Stimulated activated naive CD8-positive, alpha-beta T cell treated with anti-CD3 and anti-CD28 coated beads, Interleukin-15, Interleukin-2, amounts not matched to agents 100 U/mL and 50 U/mL, for 24 hours (primary cell): ENCODE data around the gene C9orf43.
"Not testable (repeated sequence)": the region's sequence is repeated elsewhere in the genome, so short reads cannot be mapped to it uniquely, and the experiment has no call there.

Experiments used
- ATAC-seq: fragments of 150-1000 bp; cut with Tn5 transposase; one replicate; pipeline ENCODE4 v1.10.0; 2021
- DNase-seq: peaks from one replicate; pipeline ENCODE4 v3.0.0; 2021

The C9orf43 gene

GRCh38 chr9:113381441-113381840 lies 29.1 kb upstream of the C9orf43 start:
- DNase-seq, ATAC-seq: not testable (repeated sequence)

DNA sequence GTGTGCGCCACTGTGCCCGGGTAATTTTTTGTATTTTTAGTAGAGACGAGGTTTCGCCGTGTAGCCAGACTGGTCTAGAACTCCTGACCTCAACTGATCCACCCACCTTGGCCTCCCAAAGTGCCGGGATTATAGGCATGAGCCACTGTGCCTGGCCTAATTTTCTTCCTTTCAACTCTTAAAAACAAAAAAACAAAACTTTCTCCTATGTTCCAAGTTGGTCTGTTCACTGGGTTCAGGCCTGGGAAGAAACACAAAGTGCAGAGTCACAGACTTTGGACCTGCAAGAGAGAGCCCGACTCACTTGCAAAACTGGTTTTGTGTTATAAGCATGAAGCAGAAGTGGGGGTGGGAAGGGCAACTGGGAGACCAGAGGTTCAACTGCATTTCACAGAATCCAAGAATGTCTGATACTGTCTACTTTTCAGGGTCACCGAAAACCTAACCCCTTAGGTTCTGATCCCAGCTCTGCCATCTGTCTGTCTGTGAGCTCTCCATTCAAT lies 28.6 kb upstream of the C9orf43 start:
- ATAC-seq (no peak), DNase-seq (no peak)

DNA sequence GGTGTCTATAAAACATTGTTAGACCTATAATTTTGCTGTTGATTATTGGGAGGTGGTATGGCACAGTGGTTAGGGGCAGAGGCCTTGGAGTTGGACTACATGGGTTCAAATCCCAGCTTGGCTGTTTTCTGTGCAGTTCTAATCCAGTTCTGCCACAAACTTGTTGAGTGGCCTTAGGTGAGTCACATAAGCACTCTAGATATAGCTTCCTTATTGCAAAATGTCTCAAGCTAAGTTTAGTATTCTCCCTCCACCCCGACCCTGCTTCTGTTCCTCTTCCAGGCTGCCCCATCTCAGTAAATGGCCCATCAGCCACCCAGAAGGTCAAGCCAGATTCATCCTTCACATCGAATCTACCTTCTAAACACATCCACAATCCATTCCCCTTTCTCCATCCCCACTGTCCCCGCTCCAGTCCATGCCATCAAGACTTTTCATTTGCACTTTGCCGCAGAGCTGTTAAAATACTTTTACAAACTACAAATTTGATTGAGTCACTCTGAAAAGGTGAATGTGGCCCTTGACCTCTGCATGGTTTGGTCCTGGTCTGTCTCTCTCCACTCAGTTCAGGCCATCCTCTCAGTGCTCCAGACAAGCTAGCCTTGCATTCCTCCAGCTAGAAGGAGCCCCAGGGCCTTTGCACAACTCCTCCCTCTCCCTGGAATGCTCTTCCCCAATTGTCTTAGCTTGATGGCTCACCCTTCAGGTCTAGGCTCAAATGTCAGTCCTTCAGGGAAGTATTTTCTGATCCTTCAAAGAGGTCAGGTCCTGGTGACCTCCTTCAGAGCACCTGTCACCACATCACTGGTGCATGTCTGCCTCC lies 23.8 kb upstream of the C9orf43 start:
- ATAC-seq = no peak

GRCh38 chr9:113387560-113388230 lies 22.9 kb upstream of the C9orf43 start:
- ATAC-seq = no peak
- DNase-seq = no peak

More for the DNA sequence above, 23.8 kb upstream of the C9orf43 start:
- no peak for DNase-seq

DNA sequence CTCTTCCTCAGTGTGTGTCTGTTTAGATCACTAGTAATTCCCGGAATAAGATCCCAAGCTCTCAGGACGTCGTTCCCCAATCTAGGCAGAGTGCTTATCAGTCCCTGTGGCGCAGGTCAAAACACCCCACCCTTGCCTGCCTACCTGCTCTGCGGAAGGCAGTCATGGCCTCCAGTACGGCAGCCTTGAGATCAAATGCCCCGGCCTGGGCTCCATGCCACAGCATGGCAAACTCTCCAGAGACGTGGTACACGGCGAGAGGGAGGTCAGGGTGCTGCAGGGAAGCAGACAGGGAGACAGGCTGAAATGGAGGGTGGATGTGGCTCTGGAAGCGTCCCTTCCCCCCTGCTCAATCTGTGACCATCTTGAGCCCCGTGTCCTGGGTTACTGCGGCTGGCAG lies 21.7 kb upstream of the C9orf43 start:
- DNase-seq (no peak), ATAC-seq (no peak)

DNA sequence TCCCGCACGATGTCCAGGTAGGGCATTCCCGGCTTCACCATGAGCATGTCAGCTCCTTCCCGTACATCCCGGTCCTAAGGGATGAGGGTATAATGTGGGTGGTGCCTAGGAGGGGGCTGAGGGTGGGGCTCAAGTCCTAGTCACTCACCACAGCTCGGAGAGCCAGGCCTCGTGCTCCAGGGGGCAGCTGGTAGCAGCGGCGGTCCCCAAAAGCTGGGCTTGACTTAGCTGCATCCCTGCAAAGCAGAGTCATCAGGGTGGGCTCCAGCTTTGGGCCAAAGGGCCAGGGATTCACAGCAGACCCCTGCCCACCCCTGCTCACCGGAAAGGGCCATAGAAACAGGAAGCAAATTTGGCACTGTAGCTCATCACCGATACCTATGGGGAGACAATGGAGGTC lies 21.1 kb upstream of the C9orf43 start:
- DNase-seq (no peak), ATAC-seq (no peak)

GRCh38 chr9:113390192-113390960 lies 20.2 kb upstream of the C9orf43 start:
- DNase-seq (no peak), ATAC-seq (no peak)

DNA sequence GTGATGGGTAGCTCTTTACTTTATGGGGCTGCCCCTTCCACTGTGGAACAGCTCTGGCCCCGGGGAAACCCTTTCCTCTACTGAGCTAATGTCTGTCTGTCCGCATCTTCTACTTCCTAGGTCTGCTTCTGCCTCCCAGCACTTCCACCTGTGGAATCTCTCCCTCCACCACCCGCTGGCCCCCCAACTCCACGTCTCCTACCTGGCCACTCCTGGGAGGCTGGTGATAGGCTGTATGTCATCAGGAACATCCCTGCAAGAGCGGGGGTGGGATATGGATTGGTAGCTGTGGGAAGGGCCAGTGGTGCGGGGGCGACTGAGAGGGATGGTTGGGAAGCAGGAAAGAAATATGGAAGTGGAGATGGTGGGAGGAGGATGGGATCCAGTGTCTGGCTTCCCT lies 18.6 kb upstream of the C9orf43 start:
- no peak for ATAC-seq
- no peak for DNase-seq

- no peak for ATAC-seq
These were observed 17.3 kb upstream of the C9orf43 start for GRCh38 chr9:113393281-113393680.

GRCh38 chr9:113395000-113395861 lies 15.3 kb upstream of the C9orf43 start:
- no peak for ATAC-seq
- DNase-seq = no peak

More at GRCh38 chr9:113393281-113393680, 17.3 kb upstream of the C9orf43 start:
- no peak for DNase-seq

DNA sequence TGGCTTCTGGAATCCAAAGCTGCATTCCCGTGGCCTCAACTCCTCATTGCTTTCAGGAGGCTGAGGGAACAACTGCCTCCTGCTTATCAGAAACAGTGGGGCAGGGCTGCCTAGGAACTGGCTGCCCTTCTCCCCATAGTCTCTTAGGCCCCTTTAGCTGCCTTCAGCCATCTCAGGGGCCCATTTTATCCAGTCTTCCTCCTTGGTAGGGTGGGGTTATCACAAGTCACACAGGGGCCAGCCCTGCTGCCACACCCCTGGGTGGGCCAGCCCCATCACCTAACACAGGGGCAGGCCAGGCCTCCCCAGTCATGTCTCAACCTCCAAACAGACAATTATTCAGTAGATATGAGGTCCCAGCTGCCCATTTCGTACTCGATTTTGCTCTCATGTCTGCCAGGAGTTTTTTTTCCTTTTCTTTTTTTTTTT lies 13.3 kb upstream of the C9orf43 start:
- ATAC-seq = no peak
- DNase-seq = no peak

- no peak for ATAC-seq
- no peak for DNase-seq
These were observed 11.8 kb upstream of the C9orf43 start for GRCh38 chr9:113398796-113399195.

DNA sequence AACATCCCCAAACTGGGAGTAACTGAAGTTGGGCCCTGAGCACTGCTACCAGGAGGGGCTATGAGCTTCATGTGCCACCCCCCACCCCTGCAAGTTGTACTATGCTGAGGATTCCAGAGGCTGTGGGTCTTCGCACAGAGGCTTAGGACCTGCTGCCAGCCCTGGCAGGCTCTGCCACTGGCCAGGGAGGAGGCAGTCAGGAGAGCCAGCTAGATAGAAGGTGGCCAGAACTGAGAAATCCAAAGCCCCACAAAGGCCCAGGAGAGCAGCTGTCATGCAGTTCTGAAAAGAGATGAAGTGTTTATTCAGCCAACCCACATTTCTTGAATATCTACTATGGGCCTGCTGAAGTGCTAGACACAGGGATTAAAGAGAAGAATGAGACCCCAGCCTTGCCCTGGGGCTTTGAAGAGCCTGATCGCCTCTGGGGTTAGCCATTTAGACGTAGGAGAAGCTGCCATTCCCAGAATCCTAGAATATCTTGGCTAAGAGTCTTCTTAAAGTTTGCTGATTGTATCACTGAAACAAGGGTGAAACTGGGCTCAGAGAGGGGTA lies 10.8 kb upstream of the C9orf43 start:
- no peak for ATAC-seq
- no peak for DNase-seq

GRCh38 chr9:113401027-113401792 lies 9.3 kb upstream of the C9orf43 start, which contains the start of gene ALAD:
Gene ALAD (minus strand): TSS chr9:113401284. CDS start chr9:113393559, 7,725 bp downstream.
- ATAC-seq = peak; percentile 100
- DNase-seq = peak; percentile 100

DNA sequence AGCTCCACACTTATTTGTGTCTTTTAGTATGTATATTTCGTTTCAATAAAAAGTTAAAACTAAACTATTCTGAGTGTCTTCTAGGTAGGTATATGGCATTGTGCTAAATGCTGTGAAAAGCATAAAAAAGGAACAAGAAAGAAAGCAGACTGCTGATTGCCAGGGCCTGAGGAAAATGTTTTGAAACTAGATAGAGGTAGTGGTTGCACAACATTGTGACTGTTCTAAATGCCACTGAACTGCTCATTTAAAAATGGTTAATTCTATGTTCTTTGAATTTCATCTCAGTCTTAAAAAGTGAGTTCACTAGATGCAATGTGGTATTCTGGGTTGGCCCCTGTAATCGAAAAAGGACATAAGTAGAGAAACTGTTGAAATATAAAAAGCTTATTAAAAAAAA lies 6.9 kb upstream of the C9orf43 start:
- no peak for ATAC-seq

GRCh38 chr9:113406353-113406752 lies 4.2 kb upstream of the C9orf43 start:
- not testable (repeated sequence) for DNase-seq, ATAC-seq

More for the DNA sequence above, 6.9 kb upstream of the C9orf43 start:
- no peak for DNase-seq

DNA sequence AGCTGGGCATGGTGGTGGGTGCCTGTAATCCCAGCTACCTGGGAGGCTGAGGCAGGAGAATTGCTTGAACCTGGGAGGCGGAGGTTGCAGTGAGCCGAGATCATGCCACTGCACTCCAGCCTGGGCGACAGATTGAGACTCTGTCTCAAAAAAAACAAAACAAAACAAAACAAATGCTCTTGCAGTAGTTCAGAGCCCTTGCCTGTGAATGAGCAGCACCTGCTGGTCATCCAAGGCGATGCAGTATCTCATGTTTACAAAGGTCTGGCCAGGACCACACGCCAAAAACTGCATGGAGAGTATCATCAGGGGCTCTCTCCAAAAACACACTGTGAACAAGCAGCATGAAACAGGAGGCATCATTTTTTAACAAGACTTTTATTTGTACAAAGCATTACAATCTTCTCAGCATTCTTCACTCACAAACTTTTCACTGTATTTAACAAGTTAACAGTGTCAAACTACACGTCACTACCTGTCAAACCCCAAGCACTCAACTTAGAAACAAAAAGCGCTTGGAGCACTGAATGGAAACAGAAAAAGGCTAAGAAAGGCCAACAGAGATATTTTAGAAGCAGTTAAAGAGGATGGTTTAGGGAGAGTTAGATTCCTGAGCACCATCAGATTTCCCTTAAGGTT lies 3.6 kb upstream of the C9orf43 start:
- peak; percentile 52 for DNase-seq
- ATAC-seq = not testable (repeated sequence)

DNA sequence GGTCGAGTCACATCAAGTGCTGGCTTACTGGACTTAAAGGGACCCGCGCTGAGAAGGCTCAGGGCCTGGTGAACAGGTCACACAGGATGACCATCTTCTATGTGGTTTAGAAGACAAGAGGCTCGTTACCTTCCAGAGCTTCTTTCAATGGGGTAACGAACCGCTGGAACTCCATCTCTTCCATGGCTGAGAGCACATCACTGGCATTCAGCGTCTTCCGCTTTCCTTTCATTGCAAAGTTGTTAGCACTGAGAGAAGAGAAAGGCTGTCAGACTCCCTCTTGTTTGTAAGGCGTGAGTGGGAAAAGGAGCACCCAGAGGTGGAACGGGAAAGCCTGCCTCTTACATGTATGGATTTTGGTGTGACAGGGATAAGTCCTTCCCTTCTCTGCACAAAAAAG lies 1.1 kb upstream of the C9orf43 start:
- DNase-seq (no peak), ATAC-seq (no peak)

GRCh38 chr9:113409883-113410206 lies 702 bp upstream of the C9orf43 start:
- peak; percentile 2 for ATAC-seq
- DNase-seq = no peak

GRCh38 chr9:113416149-113416721 lies 5.7 kb downstream of the C9orf43 start:
- ATAC-seq (no peak), DNase-seq (no peak)
